Measurements from ENCODE around the gene TXNDC2.
A peak's percentile ranks its signal among the peaks of the same experiment; 100 is the strongest.

TXNDC2 gene

GRCh38 chr18:9914584-9915290 lies 29.0 kb downstream of the TXNDC2 start:
- DNase-seq = peak; percentile 51 to 62

GRCh38 chr18:9915291-9916076 lies 29.7 kb downstream of the TXNDC2 start:
- DNase-seq = no peak

GRCh38 chr18:9916077-9916639 lies 30.4 kb downstream of the TXNDC2 start:
- peak; percentile 9 to 49 for DNase-seq

GRCh38 chr18:9916808-9917207 lies 31.0 kb downstream of the TXNDC2 start:
- DNase-seq = no peak

- no peak for DNase-seq
These were observed 32.4 kb downstream of the TXNDC2 start for GRCh38 chr18:9918016-9918680.

GRCh38 chr18:9919564-9920232 lies 33.9 kb downstream of the TXNDC2 start:
- DNase-seq = no peak

GRCh38 chr18:9922592-9923311 lies 37.0 kb downstream of the TXNDC2 start:
- DNase-seq = no peak

GRCh38 chr18:9924371-9924943 lies 38.7 kb downstream of the TXNDC2 start:
- no peak for DNase-seq

- DNase-seq = no peak
These were observed 39.6 kb downstream of the TXNDC2 start for GRCh38 chr18:9925369-9925768.

GRCh38 chr18:9925795-9926194 lies 40.0 kb downstream of the TXNDC2 start:
- DNase-seq = no peak

- DNase-seq = no peak
These were observed 40.6 kb downstream of the TXNDC2 start for GRCh38 chr18:9926223-9926894.

GRCh38 chr18:9926977-9927376 lies 41.2 kb downstream of the TXNDC2 start:
- DNase-seq = no peak

GRCh38 chr18:9927392-9928063 lies 41.8 kb downstream of the TXNDC2 start:
- DNase-seq = no peak

- DNase-seq = no peak
These were observed 43.0 kb downstream of the TXNDC2 start for GRCh38 chr18:9928646-9929259.

- DNase-seq = no peak
These were observed 44.6 kb downstream of the TXNDC2 start for GRCh38 chr18:9930299-9930884.

GRCh38 chr18:9931146-9931545 lies 45.4 kb downstream of the TXNDC2 start:
- DNase-seq = no peak

- no peak for DNase-seq
These were observed 45.9 kb downstream of the TXNDC2 start for GRCh38 chr18:9931678-9932077.

- no peak for DNase-seq
These were observed 48.1 kb downstream of the TXNDC2 start for GRCh38 chr18:9933865-9934264.

GRCh38 chr18:9934274-9934673 lies 48.5 kb downstream of the TXNDC2 start:
- DNase-seq = no peak
